ENCODE results near the gene MFSD11.
"Not testable (repeated sequence)": the region's sequence is repeated elsewhere in the genome, so short reads cannot be mapped to it uniquely, and the experiment has no call there.

MFSD11 gene

GRCh38 chr17:76748657-76749056 lies 10.7 kb downstream of the MFSD11 start:
- no peak for DNase-seq (ENCODE audit: low read depth)

- no peak for DNase-seq (ENCODE audit: low read depth)
Observed at GRCh38 chr17:76751416-76751993, 13.6 kb downstream of the MFSD11 start.

DNA sequence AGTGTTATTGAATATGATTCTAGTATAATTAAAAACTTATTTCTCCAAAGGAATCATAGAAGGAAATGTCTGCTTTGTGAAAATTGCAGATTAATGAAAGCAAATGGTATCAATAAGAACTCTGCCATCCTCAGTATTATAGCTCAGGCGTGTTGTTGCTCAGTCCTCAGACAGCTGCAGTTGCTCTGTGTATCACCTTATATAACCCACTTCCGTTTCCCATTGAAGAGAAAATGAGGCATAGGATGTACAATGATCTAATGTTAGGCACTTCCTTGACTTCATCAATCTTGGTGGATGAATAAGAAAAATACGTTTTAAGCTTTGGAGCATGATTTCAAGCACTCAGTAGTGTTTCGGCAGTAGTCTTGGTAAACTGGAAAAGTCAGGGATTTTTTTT lies 14.1 kb downstream of the MFSD11 start:
- DNase-seq (ENCODE audit: low read depth) = no peak

DNA sequence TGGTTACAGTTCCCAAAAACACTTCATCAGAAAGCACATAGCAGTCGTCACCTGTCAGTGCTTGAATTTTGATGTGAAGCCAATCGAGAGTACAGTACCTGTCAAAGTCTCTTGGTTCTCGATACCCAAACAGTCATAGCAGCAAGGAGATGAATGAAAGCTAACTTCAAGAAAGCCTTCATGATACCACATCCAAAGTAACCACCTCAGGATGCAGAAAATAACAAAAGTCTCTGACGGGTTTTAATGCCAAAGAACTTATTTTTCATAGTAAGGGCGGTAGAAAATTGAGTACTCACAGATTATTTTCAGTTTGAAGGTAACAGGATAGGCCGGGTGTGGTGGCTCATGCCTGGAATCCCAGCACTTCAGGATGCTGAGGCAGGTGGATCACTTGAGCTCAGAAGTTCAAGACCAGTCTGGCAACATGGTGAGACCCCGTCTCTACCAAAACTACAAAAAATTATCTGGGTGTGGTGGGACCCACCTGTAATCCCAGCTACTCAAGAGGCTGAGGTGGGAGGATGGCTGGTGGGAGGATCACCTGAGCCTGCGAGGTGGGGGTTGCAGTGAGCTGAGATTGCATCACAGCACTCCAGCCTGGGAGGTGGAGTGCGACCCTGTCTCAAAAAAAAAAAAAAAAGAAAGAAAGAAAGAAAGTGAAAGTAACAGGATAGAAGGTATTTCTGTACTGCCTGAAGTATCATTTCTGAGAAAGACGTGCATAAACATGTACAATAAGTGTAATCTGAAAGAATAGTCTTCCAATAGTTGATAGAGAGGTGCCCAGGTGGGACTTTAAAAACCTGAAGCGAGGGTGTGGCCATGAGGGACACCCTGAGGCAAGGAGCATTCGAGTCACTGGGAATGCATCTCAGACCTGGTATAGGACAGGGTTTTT lies 15.4 kb downstream of the MFSD11 start:
- DNase-seq (ENCODE audit: low read depth) = no peak

DNA sequence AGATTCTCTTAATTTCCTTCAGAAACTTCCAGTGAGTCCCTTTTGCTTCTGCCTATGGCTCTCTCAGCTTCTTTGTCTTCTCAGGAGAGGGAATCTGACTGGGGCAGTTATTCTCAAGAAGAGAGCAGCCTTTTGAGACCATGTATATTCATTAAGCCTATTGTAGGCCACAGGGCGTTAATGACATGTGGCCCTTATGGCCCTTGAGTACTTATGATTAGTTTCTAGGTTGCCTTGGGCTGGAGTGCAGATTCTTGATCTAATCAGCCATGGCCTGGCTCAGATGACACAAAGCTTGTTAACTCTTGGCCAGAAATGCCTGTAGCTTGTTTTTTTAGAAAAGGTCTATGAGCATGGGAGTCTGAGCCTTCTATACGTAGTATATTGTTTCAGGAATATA lies 17.4 kb downstream of the MFSD11 start:
- no peak for DNase-seq (ENCODE audit: low read depth)

GRCh38 chr17:76757256-76757655 lies 19.3 kb downstream of the MFSD11 start:
- no peak for DNase-seq (ENCODE audit: low read depth)

DNA sequence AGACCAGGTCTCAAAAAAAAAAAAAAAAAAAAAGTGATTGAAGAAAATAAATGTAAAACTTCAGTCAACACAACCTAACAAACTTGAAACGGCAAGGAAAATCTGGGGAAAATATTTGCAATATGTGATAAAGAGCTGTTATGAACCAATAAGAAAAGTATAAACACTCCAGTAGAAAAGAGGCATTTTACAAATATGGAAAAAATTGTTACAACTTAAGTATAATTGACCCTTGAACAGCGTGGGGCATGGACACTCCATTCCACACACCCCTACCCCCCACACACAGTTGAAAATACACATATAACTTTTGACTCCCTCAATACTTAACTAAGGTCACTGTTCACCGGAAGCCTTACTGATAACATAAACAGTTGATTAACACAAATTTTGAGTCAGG lies 20.7 kb downstream of the MFSD11 start:
- no peak for DNase-seq (ENCODE audit: low read depth)

DNA sequence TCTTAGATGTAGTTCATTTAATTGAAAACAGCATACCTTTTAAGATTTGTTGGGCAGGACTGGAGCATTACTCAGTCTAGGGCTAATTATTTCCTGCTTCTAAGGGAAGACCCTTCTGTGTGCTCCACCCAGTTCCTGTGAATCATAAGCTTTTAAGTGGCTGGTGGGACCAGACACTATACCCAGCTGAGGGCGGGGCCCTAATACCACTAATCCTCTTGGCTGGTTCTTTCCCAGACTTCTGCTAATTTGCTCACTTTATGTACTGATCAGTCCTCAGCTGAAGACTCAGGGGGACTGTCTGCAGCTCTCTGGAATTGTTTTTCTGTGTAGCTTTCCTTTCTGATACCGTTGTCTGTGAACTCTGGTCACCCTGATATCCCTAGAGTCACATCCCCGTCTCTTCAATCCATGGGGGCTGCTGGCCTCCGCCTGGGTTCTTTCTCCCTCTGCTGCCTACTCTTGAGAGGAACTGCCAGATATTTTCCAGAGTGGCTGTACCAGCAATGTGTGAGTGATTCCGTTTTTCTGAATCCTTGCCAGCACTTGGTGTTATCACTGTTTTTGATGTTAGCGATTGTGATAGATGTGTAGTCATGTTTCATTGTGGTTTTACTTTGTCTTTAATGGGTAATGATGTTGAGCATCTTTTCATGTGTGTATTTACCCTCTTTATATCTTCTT lies 35.1 kb downstream of the MFSD11 start:
- peak; percentile 77 for DNase-seq (ENCODE audit: low read depth)

GRCh38 chr17:76775021-76775600 lies 37.2 kb downstream of the MFSD11 start:
- DNase-seq (ENCODE audit: low read depth) = no peak

DNA sequence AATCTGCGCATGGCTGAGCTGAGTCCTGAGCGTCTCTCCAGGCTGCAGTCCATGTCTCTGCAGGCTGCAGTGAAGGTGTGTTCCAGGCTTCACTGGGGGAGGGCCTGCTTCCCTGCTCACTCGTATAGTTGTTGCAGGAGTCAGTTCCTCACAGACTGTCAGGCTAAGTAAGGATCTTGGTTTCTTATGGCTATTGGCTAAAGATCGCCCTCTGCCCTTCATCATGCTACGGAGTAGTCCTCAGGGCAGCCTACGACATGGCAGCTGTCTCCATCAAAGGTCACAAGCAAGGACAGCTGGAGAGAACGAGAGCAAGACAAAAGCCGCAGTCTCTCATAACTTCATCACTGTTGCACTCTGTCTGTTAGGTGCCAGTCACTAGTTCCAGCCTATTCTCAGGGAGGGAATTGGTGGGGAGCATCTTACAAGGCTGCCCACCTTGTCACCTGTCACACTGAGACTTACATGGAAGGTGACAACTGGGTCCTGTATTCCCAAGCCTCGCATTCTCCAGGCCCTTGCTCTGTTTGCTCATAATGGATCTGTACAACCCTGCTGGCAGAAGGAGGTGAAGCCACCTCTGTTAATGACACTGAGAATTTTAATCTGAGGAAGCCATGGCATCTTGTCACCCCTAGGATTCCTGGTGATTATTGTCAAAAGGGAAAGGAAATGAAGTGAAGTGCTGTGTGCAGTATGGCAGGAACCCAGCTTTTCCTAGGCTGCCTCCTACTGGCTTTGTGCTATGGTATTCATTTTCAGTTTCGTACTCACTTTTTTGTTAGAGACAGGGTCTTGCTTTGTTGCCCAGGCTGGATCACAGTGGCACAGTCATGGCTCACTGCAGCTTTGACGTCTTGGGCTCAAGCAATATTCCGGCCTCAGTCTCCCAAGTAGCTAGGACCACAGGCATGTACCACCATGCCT lies 43.4 kb downstream of the MFSD11 start:
- DNase-seq (ENCODE audit: low read depth) = no peak

- no peak for DNase-seq (ENCODE audit: low read depth)
Observed at GRCh38 chr17:76783146-76783545, 45.2 kb downstream of the MFSD11 start.

DNA sequence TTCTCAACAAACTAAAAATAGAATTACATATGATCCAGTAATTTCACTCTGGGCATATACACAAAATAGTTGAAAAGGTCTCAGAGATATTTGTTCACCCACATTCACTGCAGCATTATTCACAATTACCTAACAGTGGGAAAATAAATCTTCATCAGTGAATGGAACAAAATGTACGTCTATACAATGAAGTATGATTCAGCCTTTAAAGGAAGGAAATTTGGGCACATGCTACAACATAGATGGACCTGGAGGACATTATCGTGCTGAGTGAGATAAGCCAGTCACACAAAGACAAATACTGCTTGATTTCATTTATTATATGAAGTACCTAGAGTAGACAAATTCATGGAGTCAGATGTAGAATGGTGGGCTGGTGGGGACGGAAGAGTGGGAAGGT lies 47.0 kb downstream of the MFSD11 start:
- no peak for DNase-seq (ENCODE audit: low read depth)

- not testable (repeated sequence) for DNase-seq (ENCODE audit: low read depth)
Observed at GRCh38 chr17:76787866-76788265, 49.9 kb downstream of the MFSD11 start.

DNA sequence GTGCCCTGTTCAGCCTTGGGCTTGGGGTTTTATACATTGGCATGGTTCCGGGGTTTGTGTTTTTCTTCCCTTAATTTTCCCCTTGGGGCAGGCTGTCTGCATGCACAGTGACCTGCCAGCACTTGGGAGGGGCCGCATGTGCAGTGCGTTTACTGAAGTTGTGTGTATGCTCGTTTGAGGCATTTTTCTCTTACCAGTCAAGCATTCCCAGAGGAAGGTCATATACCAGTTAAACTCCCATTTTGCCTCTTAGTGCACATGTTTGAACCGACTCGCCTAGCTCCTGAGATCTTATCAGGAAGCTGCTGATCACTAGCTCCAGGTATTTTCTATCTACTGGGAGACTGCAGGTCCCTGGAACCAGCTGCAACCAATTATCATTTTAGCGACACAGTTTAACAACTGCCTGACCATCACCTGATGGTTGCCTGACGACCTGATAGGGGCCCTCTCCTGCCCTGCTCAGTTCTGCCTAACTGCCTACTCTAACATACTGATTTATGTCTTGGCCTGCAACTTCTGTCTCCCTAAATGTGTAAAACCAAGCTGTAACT lies 51.4 kb downstream of the MFSD11 start:
- no peak for DNase-seq (ENCODE audit: low read depth)

GRCh38 chr17:76791053-76791980 lies 53.4 kb downstream of the MFSD11 start:
- DNase-seq (ENCODE audit: low read depth) = no peak

GRCh38 chr17:76792348-76792747 lies 54.4 kb downstream of the MFSD11 start:
- DNase-seq (ENCODE audit: low read depth) = no peak

GRCh38 chr17:76793775-76794174 lies 55.9 kb downstream of the MFSD11 start:
- no peak for DNase-seq (ENCODE audit: low read depth)

- DNase-seq (ENCODE audit: low read depth) = no peak
Observed at GRCh38 chr17:76796081-76796480, 58.2 kb downstream of the MFSD11 start.

GRCh38 chr17:76797241-76797840 lies 59.4 kb downstream of the MFSD11 start:
- DNase-seq (ENCODE audit: low read depth) = no peak

DNA sequence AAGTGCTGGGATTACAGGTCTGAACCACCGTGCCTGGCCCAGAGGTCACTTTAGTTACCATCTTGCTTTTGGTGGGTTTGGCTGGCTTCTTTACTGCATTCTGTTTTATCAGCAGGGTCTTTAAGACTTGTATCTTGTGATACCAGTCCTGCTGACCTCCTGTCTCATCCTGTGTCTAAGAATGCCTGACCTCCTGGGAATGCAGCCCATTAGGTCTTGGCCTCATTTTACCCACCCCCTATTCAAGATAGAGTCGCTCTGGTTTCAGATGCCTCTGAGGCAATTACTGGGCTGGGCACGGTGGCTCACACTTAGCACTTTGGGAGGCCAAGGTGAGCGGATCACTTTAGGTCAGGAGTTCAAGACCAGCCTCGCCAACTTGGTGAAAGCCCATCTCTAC lies 63.8 kb downstream of the MFSD11 start:
- no peak for DNase-seq (ENCODE audit: low read depth)
